Activated T-cell treated with anti-CD3 and anti-CD28 coated beads for 1 hour (primary cell): ENCODE data around the gene PLPPR2.
"Not testable (repeated sequence)": the region's sequence is repeated elsewhere in the genome, so short reads cannot be mapped to it uniquely, and the experiment has no call there.

Experiments
- DNase-seq: peaks from one replicate; pipeline ENCODE4 v3.0.0-alpha.2; 2020; ENCODE audit warnings: low read depth

PLPPR2 gene

GRCh38 chr19:11339254-11340098 is 15.8 kb upstream of the PLPPR2 start, which contains the start of gene RAB3D:
TSS of gene RAB3D (minus strand) at chr19:11339657. CDS start at chr19:11337399, 2,258 bp downstream.
- peak; percentile 72 for DNase-seq

GRCh38 chr19:11340099-11340467 is 15.1 kb upstream of the PLPPR2 start:
- DNase-seq = not testable (repeated sequence)

DNA sequence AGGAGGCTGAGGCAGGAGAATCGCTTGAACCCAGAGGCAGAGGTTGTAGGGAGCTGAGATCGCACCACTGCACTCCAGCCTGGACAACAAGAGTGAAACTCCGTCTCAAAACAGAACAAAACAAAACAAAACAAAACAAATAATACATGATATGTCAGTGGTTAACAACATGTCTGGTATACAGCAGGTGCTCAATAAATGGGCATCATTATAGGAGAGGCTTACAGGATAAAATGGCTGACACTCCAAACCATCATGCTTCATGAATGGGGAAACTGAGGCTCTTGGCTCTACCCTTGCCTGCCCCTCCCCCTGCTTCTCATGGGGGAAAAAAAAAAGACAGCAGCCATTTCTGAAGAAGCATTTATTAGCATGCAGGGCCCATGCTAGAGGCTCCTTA is 12.8 kb upstream of the PLPPR2 start:
- DNase-seq = no peak

DNA sequence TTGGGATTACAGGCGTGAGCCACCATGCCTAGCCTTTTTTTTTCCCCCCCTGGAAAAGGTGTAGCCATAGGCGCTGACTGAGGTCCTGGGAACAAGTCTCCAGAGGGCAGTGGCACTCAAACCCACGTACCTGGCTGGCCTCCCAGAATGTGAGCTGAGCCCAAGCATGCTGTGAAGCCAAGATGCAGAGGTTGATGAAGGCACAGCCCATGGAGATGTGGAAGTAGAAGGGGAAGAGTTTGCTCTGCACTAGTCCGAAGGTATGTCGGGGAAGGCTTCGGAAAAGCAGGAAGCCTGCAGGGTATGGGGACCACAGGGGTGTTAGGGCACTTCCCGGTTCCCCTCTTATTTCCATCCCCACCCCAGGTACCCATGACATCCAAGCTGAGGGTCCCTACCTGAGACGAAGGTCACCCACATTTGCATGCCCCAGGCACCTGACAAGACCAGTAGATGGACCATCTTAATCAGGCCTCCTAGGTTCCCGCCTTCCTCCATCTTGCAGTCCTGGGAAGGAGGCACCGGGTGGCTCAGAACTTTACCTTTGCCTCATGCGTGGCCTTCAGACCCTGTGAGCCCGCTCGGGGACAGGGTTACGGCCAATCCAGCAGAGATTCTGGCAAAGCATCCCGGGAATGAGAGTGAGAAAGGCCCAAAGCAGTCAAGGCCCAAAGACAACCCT is 10.0 kb upstream of the PLPPR2 start:
- no peak for DNase-seq

DNA sequence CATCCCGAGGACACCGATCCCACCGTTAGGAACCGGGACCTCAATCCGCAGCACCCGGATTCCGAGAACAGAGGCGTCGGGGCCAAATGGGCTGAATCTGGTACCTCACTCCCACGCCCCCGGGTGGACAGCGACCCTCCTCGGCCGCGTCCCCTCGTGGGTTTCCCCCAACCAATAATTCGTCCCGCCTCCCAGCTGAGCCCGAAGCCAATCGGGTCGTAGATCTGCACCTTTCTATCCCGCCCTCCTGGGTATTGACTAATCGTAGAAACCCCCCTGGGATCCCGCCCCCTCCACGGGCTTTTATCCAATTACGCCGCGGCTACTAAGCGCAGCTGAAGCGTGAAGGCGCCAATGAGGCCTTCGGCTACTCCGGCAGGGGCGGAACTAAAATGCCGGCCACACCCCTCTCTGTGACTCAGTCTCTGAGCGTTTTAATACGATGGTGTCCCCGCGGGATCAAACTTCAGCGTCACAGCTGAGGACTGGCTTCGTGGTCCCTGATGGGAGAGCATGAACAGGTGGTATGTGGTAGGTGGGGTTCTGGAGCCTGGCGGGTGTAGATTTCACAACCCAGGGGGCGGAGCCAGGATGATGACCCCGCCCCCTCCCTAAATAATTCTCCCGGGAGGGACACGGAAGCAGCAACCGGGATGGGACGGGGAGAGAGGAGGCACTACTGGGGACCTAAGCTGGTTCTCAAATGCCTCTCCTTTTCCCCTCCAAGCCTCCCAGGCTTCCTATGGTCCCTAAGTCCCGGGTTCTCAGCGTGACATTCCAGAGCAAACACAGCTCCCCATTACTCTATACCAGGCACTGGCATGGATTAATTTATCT is 8.9 kb upstream of the PLPPR2 start, which contains the start of the genes CCDC159 and TMEM205:
CCDC159 (plus strand) TSS at position 416 of the 837 bp plus-strand sequence; CDS start at position 504, 88 bp downstream.
TMEM205 (minus strand) TSS at position 165 of the 837 bp plus-strand sequence. CDS start 649 bp downstream, outside the sequence.
- DNase-seq = peak; percentile 95

DNA sequence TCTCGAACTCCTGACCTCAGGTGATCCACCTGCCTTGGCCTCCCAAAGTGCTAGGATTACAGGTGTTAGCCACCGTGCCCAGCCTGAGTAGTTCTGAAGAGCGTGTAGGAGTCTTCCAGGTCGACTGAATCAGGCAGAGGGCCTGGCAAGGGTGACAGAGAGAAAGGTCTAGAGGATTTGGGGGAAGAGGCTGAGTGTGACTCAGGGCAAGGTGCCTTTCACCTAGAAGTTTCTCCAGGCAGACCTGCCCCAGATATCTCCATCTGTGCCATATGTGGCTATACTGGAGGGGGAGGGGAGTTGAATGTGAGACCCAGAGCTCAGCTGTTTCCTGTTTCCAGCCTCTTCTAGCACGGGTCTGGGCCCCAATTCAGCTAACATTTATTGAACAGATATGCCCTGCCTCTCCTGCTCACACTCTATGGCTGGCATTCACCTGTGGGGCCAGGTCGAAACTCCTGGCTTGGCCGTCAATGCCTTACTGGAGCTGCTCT is 7.6 kb upstream of the PLPPR2 start:
- DNase-seq = no peak

GRCh38 chr19:11349171-11349570 is 6.1 kb upstream of the PLPPR2 start:
- no peak for DNase-seq

DNA sequence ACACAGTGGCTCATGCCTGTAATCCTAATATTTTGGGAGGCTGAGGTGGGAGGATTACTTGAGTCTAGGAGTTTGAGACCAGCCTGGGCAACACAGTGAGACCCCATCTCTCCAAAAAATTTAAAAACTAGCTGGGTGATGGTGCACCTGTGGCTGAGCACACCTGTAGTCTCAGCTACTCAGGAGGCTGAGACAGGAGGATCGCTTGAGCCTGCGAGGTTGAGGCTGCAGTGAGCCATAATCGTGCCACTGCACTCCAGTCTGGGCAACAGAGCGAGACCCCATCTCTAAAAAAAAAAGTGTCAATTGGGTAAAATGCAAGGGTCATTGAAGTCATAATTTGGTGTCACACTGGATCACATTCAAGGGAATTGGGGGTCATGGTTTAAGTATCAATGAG is 1.1 kb upstream of the PLPPR2 start:
- DNase-seq = not testable (repeated sequence)

GRCh38 chr19:11356074-11356397 is 804 bp downstream of the PLPPR2 start:
- no peak for DNase-seq

GRCh38 chr19:11356676-11357550 is 1.7 kb downstream of the PLPPR2 start:
- DNase-seq = no peak

- no peak for DNase-seq
These were observed 4.2 kb downstream of the PLPPR2 start for GRCh38 chr19:11359421-11359820.

GRCh38 chr19:11361037-11361770 is 6.0 kb downstream of the PLPPR2 start:
- no peak for DNase-seq

- no peak for DNase-seq
These were observed 6.8 kb downstream of the PLPPR2 start for GRCh38 chr19:11361771-11362731.

DNA sequence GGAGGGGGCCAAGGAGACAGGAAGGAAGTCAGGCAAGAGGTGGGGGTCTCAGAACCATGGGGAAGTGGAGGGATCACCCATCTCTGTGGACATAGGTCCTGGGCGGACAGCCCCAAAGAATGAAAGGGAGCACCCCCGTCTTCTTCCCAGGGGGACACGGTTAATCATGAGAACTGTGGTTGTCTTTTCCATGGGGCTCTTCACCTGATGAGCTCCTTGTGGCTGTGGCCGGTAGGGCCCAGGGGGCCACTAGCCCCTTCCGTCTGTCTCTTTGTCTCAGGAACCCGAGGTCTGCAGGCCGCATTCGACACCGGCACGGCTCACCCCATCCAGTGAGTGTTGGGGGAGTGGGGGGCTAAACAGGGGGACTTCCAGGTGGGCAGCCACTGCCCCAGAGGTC is 8.6 kb downstream of the PLPPR2 start:
- no peak for DNase-seq

DNA sequence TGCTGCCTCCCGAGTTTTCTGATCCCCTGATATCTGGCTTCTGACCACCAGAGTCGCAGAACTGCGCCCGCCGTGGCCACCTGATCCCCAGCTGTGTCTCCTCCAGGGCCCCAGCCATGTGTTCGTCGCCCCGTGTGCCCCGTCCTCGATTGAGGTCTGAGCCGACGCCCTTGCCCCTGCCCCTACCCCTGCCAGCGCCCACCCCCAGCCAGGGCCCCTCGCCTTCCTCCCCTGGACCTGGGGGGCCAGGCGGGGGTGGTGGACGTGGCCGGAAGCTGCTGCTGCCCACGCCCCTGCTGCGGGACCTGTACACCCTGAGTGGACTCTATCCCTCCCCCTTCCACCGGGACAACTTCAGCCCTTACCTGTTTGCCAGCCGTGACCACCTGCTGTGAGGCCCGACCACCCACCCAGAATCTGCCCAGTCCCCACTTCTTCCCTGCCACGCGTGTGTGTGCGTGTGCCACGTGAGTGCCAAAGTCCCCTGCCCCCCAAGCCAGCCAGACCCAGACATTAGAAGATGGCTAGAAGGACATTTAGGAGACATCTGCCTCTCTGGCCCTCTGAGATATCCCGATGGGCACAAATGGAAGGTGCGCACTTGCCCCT is 9.2 kb downstream of the PLPPR2 start:
- no peak for DNase-seq

GRCh38 chr19:11364935-11365334 is 9.7 kb downstream of the PLPPR2 start:
- no peak for DNase-seq

DNA sequence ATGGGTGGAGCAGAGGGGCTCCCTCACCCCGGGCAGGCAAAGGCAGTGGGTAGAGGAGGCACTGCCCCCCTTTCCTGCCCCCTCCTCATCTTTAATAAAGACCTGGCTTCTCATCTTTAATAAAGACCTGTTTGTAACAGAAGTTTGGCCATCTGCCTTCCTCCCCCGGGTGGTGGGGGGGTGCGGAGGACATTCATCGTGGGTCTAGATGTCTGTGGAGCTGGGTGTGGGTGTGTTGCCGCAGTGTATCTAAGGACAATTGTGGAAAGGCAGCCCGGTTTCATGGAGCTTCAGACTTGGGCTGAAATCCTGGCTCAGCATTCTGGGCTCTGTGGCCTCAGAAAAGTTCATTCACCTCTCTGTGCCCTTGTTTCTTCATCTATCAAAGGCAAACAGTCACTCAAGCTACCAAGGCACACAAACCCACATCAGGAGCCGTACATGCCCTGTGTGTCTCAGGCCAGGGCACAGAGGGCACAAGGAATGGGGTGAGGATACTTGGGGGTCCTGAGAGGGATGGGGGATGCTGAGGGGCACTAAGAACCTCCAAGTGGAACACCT is 10.4 kb downstream of the PLPPR2 start:
- DNase-seq = no peak

GRCh38 chr19:11367528-11367927 is 12.3 kb downstream of the PLPPR2 start:
- DNase-seq = no peak
